GM19099 (cell line): ENCODE measurements around the gene RNF141.

ENCODE experiments used
- POLR2A ChIP-seq: IDR thresholded peaks from 3 replicates; pipeline ENCODE4 v1.6.1; 2011; ENCODE audit warnings: low read depth; ENCODE audit not compliant: insufficient read length; ENCODE audit errors: extremely low read depth

The RNF141 gene, protein sequence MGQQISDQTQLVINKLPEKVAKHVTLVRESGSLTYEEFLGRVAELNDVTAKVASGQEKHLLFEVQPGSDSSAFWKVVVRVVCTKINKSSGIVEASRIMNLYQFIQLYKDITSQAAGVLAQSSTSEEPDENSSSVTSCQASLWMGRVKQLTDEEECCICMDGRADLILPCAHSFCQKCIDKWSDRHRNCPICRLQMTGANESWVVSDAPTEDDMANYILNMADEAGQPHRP

GRCh38 chr11:10540915-10541560 lies at the start of gene RNF141:
Gene RNF141 (minus strand): TSS chr11:10541187. CDS start chr11:10534158, 7,029 bp downstream.
- TF ChIP-seq POLR2A, result peak; percentile 91

DNA sequence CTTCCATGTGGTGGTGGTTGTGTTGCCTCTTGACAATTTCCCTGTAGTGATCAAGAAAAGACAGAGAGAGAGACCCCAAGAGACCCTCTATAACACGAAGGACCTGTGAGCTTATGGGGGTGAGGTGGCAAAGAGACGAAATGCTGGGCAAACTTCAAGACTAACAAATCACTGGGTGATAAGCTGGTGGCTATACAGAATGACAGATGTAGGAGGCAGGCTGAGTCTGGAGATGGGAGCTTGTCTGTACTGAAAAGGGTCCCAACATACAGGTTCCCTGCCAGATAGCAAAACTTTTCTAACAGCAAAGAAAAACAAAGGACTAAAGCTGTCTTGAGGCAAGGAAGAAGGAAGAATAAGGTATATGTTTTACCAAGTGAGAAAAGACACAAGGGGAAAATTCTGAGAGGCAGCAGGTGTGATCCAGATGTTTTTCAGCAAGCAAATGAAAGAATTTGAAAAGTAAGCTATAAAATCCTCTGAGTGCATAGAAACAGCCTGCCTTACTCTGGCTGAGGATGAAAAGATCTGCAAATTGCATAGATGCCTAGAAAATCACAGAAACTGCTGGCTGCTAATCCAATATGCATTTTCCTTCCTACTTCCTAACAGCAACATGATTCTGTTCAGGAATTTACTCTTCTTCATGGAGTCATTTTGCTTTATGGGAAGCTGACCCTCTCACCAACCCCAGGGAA lies 49.4 kb upstream of the RNF141 start:
- TF ChIP-seq POLR2A, result no peak

DNA sequence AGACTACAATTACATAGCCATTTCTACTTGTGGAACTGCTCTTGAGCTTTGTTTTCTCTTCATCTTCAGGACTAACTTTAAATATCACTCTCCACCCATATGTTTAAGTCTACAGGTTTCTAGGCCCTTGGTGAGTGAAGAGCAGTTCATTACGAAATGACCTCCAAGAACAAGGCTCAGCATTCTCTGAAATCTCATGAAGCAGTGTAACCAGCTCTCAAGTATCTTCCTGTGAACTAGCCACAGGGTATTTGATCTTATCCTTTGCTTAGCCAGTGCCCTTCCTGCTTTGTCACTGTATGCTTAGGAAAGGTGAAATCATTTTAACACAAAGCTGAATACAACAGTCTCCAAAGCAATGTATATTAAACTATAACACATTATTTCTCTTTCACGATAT lies 47.9 kb upstream of the RNF141 start:
- TF ChIP-seq POLR2A, result no peak

DNA sequence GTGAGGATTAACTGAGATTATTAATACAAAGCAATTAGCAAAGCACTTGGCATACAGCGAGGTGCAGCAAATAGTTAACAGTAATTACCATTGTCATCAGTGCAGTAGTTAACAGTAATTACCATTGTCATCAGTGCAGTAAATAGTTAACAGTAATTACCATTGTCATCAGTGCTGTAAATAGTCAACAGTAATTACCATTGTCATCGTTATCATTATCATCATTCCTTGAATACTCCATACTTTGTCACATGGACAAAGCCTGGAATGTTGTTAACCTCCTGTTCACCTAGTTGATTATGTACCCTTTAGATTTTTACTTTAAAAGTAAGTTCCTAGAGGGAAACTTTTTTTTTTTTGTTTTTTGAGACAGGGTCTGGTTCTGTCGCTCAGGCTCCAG lies 47.0 kb upstream of the RNF141 start:
- TF ChIP-seq POLR2A, result no peak

DNA sequence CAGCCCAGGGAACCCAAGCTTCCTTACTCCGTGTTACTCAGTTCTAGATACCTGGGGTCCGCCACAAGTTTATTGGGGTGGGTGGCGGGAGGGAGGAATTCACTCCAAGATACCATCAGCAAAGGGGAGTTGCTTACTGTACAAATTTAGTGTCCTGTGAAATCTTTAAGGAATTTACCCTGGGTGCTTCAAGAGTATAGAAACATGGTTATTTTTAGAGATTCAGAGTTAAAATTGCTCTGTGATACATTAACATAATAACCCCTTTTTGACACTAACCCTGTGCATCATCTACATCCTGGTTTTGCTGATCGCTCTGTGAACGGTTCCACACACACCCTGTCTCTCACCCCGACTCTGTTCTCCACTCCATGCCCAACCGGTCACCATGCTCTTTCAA lies 46.4 kb upstream of the RNF141 start:
- no peak for TF ChIP-seq POLR2A

- TF ChIP-seq POLR2A, result no peak
Observed at GRCh38 chr11:10584071-10584501, 43.1 kb upstream of the RNF141 start.

- TF ChIP-seq POLR2A, result no peak
Observed at GRCh38 chr11:10581481-10582019, 40.6 kb upstream of the RNF141 start.

GRCh38 chr11:10580623-10581022 lies 39.6 kb upstream of the RNF141 start:
- no peak for TF ChIP-seq POLR2A

- no peak for TF ChIP-seq POLR2A
Observed at GRCh38 chr11:10579700-10580099, 38.7 kb upstream of the RNF141 start.

- TF ChIP-seq POLR2A, result no peak
Observed at GRCh38 chr11:10576035-10576398, 35.0 kb upstream of the RNF141 start.

- no peak for TF ChIP-seq POLR2A
Observed at GRCh38 chr11:10575346-10576034, 34.5 kb upstream of the RNF141 start.

GRCh38 chr11:10573556-10573955 lies 32.6 kb upstream of the RNF141 start:
- TF ChIP-seq POLR2A, result no peak

DNA sequence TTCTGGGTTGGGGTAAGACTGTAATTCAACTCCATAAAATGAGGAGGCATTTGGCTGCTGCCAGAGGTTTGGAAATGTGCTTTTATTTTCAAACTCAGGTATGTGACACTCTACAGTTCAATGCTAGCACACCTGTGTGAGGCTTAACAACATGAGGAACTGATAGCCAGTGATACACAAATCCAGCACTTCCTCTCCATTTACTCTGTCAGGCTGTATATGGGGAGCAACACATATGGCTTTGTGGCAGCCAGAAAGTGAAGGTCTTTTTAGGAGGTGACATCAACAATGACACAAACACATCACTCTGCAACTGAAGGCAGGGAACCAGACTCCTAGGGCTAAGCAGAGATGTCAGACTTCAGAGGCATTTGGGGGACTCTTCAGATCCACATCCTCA lies 32.0 kb upstream of the RNF141 start:
- no peak for TF ChIP-seq POLR2A

GRCh38 chr11:10572533-10572932 lies 31.5 kb upstream of the RNF141 start:
- no peak for TF ChIP-seq POLR2A

DNA sequence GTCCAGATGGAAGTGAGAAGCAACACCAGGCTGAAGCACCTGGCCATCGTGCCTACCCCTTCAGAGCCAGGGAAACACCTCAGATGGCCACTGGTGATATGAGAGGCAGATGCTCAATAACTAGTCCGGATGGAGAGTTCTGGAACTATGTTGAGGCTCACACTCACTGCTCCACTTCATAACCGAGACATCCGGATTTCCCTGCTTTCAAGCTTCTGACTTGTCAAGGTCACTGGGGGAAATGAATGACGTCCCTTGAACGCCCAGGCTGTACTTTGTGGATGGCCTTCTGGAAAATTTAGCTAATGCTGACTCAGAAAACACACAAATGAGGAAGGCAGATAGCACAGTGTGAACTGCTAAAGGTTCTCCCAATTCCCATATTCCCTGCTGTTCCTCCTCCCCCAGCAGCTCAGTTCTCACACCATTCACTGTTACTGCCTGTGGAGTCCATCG lies 27.5 kb upstream of the RNF141 start, which contains the start of gene LYVE1:
Gene LYVE1, minus strand, starts transcription at position 180 of the 456 bp plus-strand sequence. Its CDS starts 133 bp downstream, at position 47.
- no peak for TF ChIP-seq POLR2A
